ENCODE measurements around the gene PSG7.

GRCh38 chr19:42919757-42920079, 17.3 kb downstream of the PSG7 start:
- TF ChIP-seq CTCF (IDR thresholded peaks at IDR 0.05; ENCODE audit: low read length) = no peak
- TF ChIP-seq EZH2 (IDR thresholded peaks at IDR 0.05; ENCODE audit: borderline replicate concordance, low read length) = no peak

Measured in OCI-LY1 (cell line).